CD4-positive, CD25-positive, alpha-beta regulatory T cell (primary cell): ENCODE results near the gene COL4A1. TPM values are rescaled to one million over a fixed set of nuclear protein-coding genes. Genes with fewer than 3 reads are reported as not detected.

Experiments used
- ATAC-seq, 2 donors: fragments of 150-1000 bp; cut with Tn5 transposase; one replicate each; pipeline ENCODE4 v1.10.0; 2021; ENCODE audit warnings: low read depth in 2 of 2, moderate number of reproducible peaks in 2 of 2, moderate library complexity in 1 of 2
- DNase-seq, 3 donors: peaks; one replicate each; pipeline versions ENCODE4 v3.0.0 to v3.0.0-alpha.2; 2012 to 2022; ENCODE audit warnings: mixed read lengths in 1 of 3
- H3K27ac ChIP-seq: one replicate; pipeline ENCODE4 v1.7.0; 2013; ENCODE audit warnings: mild to moderate bottlenecking, low read length; ENCODE audit not compliant: insufficient read depth, poor library complexity, severe bottlenecking
- H3K27me3 ChIP-seq: one replicate; pipeline ENCODE4 v1.7.0; 2013; ENCODE audit warnings: low read length; ENCODE audit not compliant: control insufficient read depth, insufficient read depth
- H3K36me3 ChIP-seq: one replicate; pipeline ENCODE4 v1.7.0; 2013; ENCODE audit warnings: mild to moderate bottlenecking, low read length, moderate library complexity; ENCODE audit not compliant: control insufficient read depth, insufficient read depth
- H3K4me1 ChIP-seq: 2 replicates; pipeline ENCODE4 v1.7.0; 2013; ENCODE audit warnings: mild to moderate bottlenecking, low read length; ENCODE audit not compliant: insufficient read depth, control insufficient read depth, poor library complexity, severe bottlenecking
- H3K4me3 ChIP-seq: one replicate; pipeline ENCODE4 v1.7.0; 2013; ENCODE audit warnings: low read depth, mild to moderate bottlenecking, low read length, moderate library complexity
- H3K9me3 ChIP-seq, 2 experiments: 1 replicate in 1 of 2; 2 replicates in 1 of 2; pipeline ENCODE4 v1.7.0; 2013; ENCODE audit warnings: low read length in 2 of 2, mild to moderate bottlenecking in 1 of 2, moderate library complexity in 1 of 2; ENCODE audit not compliant: control insufficient read depth in 2 of 2
- H3K27ac Mint-ChIP-seq, 3 donors: one replicate each; pipeline ENCODE4 v1.8.0; 2020 to 2022; ENCODE audit warnings: mild to moderate bottlenecking in 3 of 3, mixed read lengths in 3 of 3, moderate library complexity in 2 of 3
- H3K27me3 Mint-ChIP-seq: one replicate; pipeline ENCODE4 v1.8.0; 2022; ENCODE audit warnings: mild to moderate bottlenecking, mixed read lengths
- H3K36me3 Mint-ChIP-seq: one replicate; pipeline ENCODE4 v1.8.0; 2020; ENCODE audit warnings: mixed read lengths
- H3K4me1 Mint-ChIP-seq, 4 donors: one replicate each; pipeline ENCODE4 v1.8.0; 2020 to 2022; ENCODE audit warnings: mixed read lengths in 4 of 4, mild to moderate bottlenecking in 1 of 4
- H3K4me3 Mint-ChIP-seq, 4 donors: one replicate each; pipeline ENCODE4 v1.8.0; 2020 to 2022; ENCODE audit warnings: mild to moderate bottlenecking in 4 of 4, mixed read lengths in 4 of 4, moderate library complexity in 3 of 4
- H3K9me3 Mint-ChIP-seq, 7 donors: one replicate each; pipeline ENCODE4 v1.8.0; 2020 to 2022; ENCODE audit warnings: mixed read lengths in 7 of 7, mild to moderate bottlenecking in 3 of 7, moderate library complexity in 2 of 7
- polyA plus RNA-seq, 4 donors: library from polyadenylated mRNA; unstranded; fragments of 300-500 nt; fragmentation: Illumina TruSeq; gene quantifications; one replicate each; pipeline ENCODE4 v1.2.3, GENCODE V29; 2021
- total RNA-seq: library from RNA; stranded (reverse); gene quantifications from one replicate; pipeline ENCODE4 v1.2.3, GENCODE V29; 2022

The COL4A1 gene
- total and polyA plus RNA-seq, 5 donors from 2014 or later, result not detected

- H3K9me3 ChIP-seq, result no peaks in the 10 kb centered on the region
- no peak overlapping the region for H3K4me3 ChIP-seq
- DNase-seq, result no peak
- H3K27me3 Mint-ChIP-seq, result peaks cover 3% of the 10 kb centered on the region
- no peaks in the 10 kb centered on the region for H3K36me3 Mint-ChIP-seq
- no peak overlapping the region for H3K27ac Mint-ChIP-seq
- no peaks in the 10 kb centered on the region for H3K27me3 ChIP-seq
- H3K4me3 Mint-ChIP-seq, result no peak overlapping the region
- no peaks in the 10 kb centered on the region for H3K36me3 ChIP-seq
- H3K4me1 Mint-ChIP-seq, result no peaks in the 10 kb centered on the region
- no peaks in the 10 kb centered on the region for H3K4me1 ChIP-seq
- no peak overlapping the region for H3K27ac ChIP-seq
- peaks cover 0 to 4% (median 0%) of the 10 kb centered on the region in 7 donors for H3K9me3 Mint-ChIP-seq
- ATAC-seq, result no peak
Observed at GRCh38 chr13:110350509-110350908, 43.6 kb upstream of the COL4A1 start.

GRCh38 chr13:110350049-110350448, 43.1 kb upstream of the COL4A1 start:
- DNase-seq (no peak), ATAC-seq (no peak)
- Mint-ChIP-seq H3K36me3 (no peaks in the 10 kb centered on the region), H3K9me3 (peaks cover 0 to 4% (median 0%) of the 10 kb centered on the region in 7 donors), H3K27me3 (peaks cover 8% of the 10 kb centered on the region), H3K4me1 (no peaks in the 10 kb centered on the region), H3K27ac (no peak overlapping the region), H3K4me3 (no peak overlapping the region)
- H3K36me3 ChIP-seq, result no peaks in the 10 kb centered on the region
- no peak overlapping the region for H3K4me3 ChIP-seq
- no peaks in the 10 kb centered on the region for H3K9me3 ChIP-seq
- no peak overlapping the region for H3K27ac ChIP-seq
- H3K4me1 ChIP-seq, result no peaks in the 10 kb centered on the region
- H3K27me3 ChIP-seq, result no peaks in the 10 kb centered on the region

DNA sequence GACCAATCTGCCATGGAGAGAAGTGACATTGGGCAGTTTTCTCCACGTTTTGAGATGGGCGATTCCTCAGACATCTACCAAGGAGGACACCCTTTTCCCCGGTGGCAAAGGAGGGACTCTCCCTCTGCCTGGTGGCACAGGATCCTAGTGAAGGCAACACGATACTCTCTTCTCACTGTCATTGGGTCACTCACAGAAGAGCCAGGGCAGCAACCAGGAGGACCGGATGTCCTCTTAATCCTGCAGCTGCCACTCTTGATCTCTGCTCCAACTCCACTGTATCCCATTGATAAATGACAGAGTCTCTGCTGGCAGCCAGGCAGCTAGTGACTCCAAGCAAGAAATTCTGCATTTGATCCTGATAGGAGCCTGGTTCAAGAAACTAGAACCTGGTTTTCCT, 42.3 kb upstream of the COL4A1 start:
- DNase-seq (no peak), ATAC-seq (no peak)
- Histone ChIP-seq H3K9me3 (no peaks in the 10 kb centered on the region), H3K4me1 (no peaks in the 10 kb centered on the region), H3K4me3 (no peak overlapping the region), H3K27ac (no peak overlapping the region), H3K27me3 (no peaks in the 10 kb centered on the region), H3K36me3 (no peaks in the 10 kb centered on the region)
- peaks cover 13% of the 10 kb centered on the region for H3K27me3 Mint-ChIP-seq
- H3K4me3 Mint-ChIP-seq, result no peak overlapping the region
- no peaks in the 10 kb centered on the region for H3K4me1 Mint-ChIP-seq
- H3K27ac Mint-ChIP-seq, result no peak overlapping the region
- H3K9me3 Mint-ChIP-seq, result peaks cover 0 to 4% (median 0%) of the 10 kb centered on the region in 7 donors
- no peaks in the 10 kb centered on the region for H3K36me3 Mint-ChIP-seq

GRCh38 chr13:110348309-110349105, 41.5 kb upstream of the COL4A1 start:
- no peaks in the 10 kb centered on the region for H3K4me1 Mint-ChIP-seq
- no peaks in the 10 kb centered on the region for H3K36me3 Mint-ChIP-seq
- Histone ChIP-seq H3K36me3 (no peaks in the 10 kb centered on the region), H3K4me3 (no peak overlapping the region), H3K4me1 (no peaks in the 10 kb centered on the region), H3K27ac (no peak overlapping the region), H3K9me3 (no peaks in the 10 kb centered on the region), H3K27me3 (no peaks in the 10 kb centered on the region)
- peaks cover 0 to 4% (median 0%) of the 10 kb centered on the region in 7 donors for H3K9me3 Mint-ChIP-seq
- ATAC-seq (no peak), DNase-seq (no peak)
- H3K27ac Mint-ChIP-seq, result no peak overlapping the region
- H3K4me3 Mint-ChIP-seq, result no peak overlapping the region
- peaks cover 13% of the 10 kb centered on the region for H3K27me3 Mint-ChIP-seq

DNA sequence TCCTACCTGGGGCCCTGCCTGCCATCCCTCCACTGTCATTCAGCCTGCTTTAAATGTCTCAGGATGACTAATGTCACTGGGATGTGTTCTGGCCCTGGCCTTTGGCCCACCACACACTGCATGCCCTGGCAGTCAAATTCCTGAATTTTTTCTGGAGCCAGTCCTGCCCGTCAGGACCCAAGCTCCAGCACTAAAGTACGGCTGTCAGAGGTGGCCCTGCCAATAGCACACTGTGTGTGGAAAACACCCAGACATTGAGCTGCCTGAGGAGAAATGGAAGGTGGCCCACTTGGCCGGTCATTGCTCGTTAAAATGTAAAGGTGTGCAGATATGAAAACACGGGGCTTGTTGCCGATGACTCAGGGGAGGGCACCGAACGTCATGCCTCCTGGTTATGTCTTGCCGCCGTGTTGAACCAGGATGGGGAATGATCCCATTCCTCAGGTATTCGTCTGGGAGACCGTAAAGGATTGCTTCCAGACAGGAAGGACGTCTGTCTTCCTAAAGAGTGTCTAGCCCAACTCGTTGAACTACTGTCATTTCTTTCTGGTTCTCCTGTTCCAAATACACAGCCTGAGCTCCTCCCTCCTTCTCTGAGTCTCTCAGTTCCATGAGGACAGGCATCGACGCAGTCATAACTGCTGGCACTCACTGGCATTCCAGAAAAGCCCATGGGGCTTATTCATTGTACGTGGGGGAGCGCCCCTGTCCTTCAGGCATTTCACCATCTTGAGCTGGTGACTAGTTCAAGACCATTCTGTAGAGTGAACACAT, 40.8 kb upstream of the COL4A1 start:
- DNase-seq (no peak), ATAC-seq (no peak)
- H3K27ac Mint-ChIP-seq, result no peak overlapping the region
- H3K27me3 ChIP-seq, result no peaks in the 10 kb centered on the region
- H3K27me3 Mint-ChIP-seq, result peaks cover 13% of the 10 kb centered on the region
- no peaks in the 10 kb centered on the region for H3K36me3 Mint-ChIP-seq
- no peak overlapping the region for H3K4me3 Mint-ChIP-seq
- peaks cover 0 to 4% (median 0%) of the 10 kb centered on the region in 7 donors for H3K9me3 Mint-ChIP-seq
- H3K36me3 ChIP-seq, result no peaks in the 10 kb centered on the region
- no peak overlapping the region for H3K4me3 ChIP-seq
- H3K4me1 ChIP-seq, result no peaks in the 10 kb centered on the region
- no peak overlapping the region for H3K27ac ChIP-seq
- no peaks in the 10 kb centered on the region for H3K9me3 ChIP-seq
- H3K4me1 Mint-ChIP-seq, result no peaks in the 10 kb centered on the region

DNA sequence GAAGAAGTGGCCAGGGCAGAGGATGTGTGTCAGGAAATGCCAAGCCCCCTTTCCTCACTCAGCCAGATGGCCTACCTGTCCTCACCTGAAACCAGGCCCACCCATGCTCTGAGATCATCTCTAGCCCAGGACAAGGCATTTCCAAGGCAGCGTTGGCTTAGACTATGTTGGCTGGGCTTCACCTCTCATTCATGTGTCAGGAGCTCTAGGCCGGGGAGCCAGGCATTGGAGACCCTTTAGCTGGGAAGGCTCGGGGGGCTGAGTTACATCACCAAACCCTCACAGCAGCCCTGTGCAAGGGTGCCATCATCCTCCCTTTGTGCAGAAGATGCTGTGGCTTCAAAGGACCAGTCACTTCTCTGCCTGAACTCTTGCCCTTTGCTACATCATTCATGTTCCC, 40.1 kb upstream of the COL4A1 start:
- ATAC-seq (no peak), DNase-seq (no peak)
- Mint-ChIP-seq H3K4me3 (no peak overlapping the region), H3K27ac (no peak overlapping the region), H3K36me3 (no peaks in the 10 kb centered on the region), H3K27me3 (peaks cover 16% of the 10 kb centered on the region), H3K4me1 (no peaks in the 10 kb centered on the region), H3K9me3 (peaks cover 0 to 4% (median 0%) of the 10 kb centered on the region in 7 donors)
- Histone ChIP-seq H3K27ac (no peak overlapping the region), H3K4me3 (no peak overlapping the region), H3K4me1 (no peaks in the 10 kb centered on the region), H3K36me3 (no peaks in the 10 kb centered on the region), H3K27me3 (no peaks in the 10 kb centered on the region), H3K9me3 (no peaks in the 10 kb centered on the region)

- H3K27me3 Mint-ChIP-seq, result peaks cover 21% of the 10 kb centered on the region
- no peaks in the 10 kb centered on the region for H3K27me3 ChIP-seq
- H3K9me3 ChIP-seq, result no peaks in the 10 kb centered on the region
Observed at GRCh38 chr13:110346661-110347067, 39.7 kb upstream of the COL4A1 start.

More at GRCh38 chr13:110346661-110347067, 39.7 kb upstream of the COL4A1 start:
- no peak for ATAC-seq
- DNase-seq, result no peak
- Mint-ChIP-seq H3K4me3 (no peak overlapping the region), H3K9me3 (peaks cover 0 to 7% (median 0%) of the 10 kb centered on the region in 7 donors), H3K36me3 (no peaks in the 10 kb centered on the region), H3K27ac (no peak overlapping the region), H3K4me1 (peaks cover 0 to 3% (median 0%) of the 10 kb centered on the region in 4 donors)
- H3K4me3 ChIP-seq, result no peak overlapping the region
- H3K4me1 ChIP-seq, result no peaks in the 10 kb centered on the region
- no peaks in the 10 kb centered on the region for H3K36me3 ChIP-seq
- H3K27ac ChIP-seq, result no peak overlapping the region
